Kidney epithelial cell (primary cell): Measurements from ENCODE around the gene PLPP6. TPM values are rescaled to one million over a fixed set of nuclear protein-coding genes. Genes with fewer than 3 reads are reported as not detected.

Source experiments
- DNase-seq: peaks from one replicate; pipeline ENCODE4 v3.0.0-alpha.2; 2010; ENCODE audit warnings: low read depth
- H3K27me3 ChIP-seq: 2 replicates; pipeline ENCODE4 v1.6.0; 2011; ENCODE audit warnings: low read length; ENCODE audit not compliant: control insufficient read depth, insufficient read depth
- H3K36me3 ChIP-seq: 2 replicates; pipeline ENCODE4 v1.5.1; 2011; ENCODE audit warnings: low read length; ENCODE audit not compliant: control insufficient read depth, insufficient read depth
- H3K4me3 ChIP-seq: 2 replicates; pipeline ENCODE4 v1.5.1; 2011; ENCODE audit warnings: low read depth, mild to moderate bottlenecking, control low read depth, low read length
- total RNA-seq: library from RNA; depleted of rRNA; stranded (reverse); fragments of >200 nt; gene quantifications from 2 replicates; pipeline ENCODE4 v1.2.3, GENCODE V29; 2015
- TF ChIP-seq, protein P1 (sequence below): IDR thresholded peaks from 2 replicates; pipeline ENCODE4 v1.5.1; 2011; ENCODE audit warnings: mild to moderate bottlenecking, moderate library complexity, low read length, control low read depth, inconsistent platforms; ENCODE audit not compliant: insufficient read depth, poor library complexity, severe bottlenecking

Gene PLPP6
- total RNA-seq, 1 donor from 2014 or later: 10.0 TPM

DNA sequence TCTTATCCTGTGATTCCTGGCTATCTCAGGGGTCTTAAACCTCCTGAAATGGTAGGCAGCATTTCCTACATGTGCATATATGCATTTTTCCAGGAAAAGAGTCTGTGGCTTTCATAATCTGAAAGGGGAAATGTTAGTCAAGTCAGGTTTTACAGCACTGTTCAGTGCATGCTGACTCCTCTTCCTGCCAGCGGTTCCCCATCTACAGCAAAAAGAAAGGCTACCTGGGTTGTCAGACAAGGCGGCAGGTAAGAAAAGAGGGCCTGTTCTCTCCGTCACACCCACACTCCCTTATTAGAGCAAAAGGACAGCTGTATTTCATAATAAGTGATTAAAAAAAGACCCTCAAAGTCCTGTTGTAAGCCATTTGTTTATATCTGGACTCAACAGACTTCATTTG lies 8.5 kb downstream of the PLPP6 start:
- no peak for DNase-seq
- TF ChIP-seq, protein P1, sequence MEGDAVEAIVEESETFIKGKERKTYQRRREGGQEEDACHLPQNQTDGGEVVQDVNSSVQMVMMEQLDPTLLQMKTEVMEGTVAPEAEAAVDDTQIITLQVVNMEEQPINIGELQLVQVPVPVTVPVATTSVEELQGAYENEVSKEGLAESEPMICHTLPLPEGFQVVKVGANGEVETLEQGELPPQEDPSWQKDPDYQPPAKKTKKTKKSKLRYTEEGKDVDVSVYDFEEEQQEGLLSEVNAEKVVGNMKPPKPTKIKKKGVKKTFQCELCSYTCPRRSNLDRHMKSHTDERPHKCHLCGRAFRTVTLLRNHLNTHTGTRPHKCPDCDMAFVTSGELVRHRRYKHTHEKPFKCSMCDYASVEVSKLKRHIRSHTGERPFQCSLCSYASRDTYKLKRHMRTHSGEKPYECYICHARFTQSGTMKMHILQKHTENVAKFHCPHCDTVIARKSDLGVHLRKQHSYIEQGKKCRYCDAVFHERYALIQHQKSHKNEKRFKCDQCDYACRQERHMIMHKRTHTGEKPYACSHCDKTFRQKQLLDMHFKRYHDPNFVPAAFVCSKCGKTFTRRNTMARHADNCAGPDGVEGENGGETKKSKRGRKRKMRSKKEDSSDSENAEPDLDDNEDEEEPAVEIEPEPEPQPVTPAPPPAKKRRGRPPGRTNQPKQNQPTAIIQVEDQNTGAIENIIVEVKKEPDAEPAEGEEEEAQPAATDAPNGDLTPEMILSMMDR: no peak
- Histone ChIP-seq H3K36me3 (no peaks in the 10 kb centered on the region), H3K27me3 (no peaks in the 10 kb centered on the region), H3K4me3 (no peak overlapping the region)

DNA sequence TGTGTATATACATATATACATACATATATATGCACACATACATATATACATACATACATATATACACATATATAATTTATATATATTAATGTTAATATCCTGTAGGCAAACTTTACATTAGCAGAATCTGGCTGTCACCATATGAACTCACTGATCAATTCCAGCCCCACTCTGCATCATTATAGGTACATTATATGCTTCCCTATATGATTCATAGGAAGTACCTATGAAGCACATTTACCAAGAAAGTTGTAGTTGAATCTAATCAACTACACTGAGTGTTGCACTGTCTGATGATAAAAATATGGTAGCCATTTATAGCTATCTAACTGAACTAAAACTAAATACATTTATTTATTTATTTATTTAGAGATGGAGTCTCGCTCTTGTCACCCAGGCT lies 9.6 kb downstream of the PLPP6 start:
- DNase-seq: no peak
- Histone ChIP-seq H3K36me3 (no peaks in the 10 kb centered on the region), H3K4me3 (no peak overlapping the region), H3K27me3 (no peaks in the 10 kb centered on the region)
- TF ChIP-seq, protein P1: no peak

DNA sequence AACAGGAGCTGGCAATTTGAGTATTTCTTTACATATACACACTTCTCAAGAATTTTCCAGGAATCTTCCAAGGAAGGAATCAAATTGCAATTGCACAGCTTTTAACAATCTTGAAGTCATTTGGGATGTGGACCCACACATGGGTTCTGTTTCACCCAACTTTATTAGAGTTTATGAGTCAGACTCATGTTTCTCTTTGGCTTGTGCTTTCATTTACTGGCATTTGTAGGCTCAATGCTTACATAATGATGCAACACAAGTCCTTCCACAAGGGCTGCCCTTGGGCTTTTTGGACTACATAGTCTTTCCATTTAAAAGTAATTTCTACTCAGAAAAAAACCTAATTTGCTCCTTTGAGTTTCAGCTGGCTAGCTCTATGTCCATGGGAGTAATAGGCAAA lies 12.7 kb downstream of the PLPP6 start:
- Histone ChIP-seq H3K4me3 (no peak overlapping the region), H3K36me3 (no peaks in the 10 kb centered on the region), H3K27me3 (no peaks in the 10 kb centered on the region)
- TF ChIP-seq, protein P1: no peak
- no peak for DNase-seq

DNA sequence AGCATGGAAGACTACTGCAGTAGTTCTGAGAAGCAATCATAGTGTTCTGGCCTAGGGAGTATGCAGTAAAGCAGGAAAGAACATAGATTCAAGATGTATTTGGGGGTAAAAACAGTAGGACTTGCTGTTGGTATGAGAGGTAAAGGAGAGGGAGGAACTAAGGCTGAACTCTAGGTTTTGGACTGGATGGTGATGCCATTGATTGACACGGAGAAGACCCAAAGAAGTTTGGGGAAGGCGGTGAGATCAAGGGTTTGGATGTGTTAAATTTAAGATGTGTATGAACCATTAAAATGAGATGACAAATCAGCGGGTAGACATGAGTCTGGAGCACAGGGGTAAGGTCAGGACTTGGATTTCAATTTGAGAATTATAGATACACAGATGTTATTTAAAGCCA lies 15.3 kb downstream of the PLPP6 start:
- TF ChIP-seq, protein P1: no peak
- no peak for DNase-seq
- Histone ChIP-seq H3K4me3 (no peak overlapping the region), H3K27me3 (no peaks in the 10 kb centered on the region), H3K36me3 (no peaks in the 10 kb centered on the region)

DNA sequence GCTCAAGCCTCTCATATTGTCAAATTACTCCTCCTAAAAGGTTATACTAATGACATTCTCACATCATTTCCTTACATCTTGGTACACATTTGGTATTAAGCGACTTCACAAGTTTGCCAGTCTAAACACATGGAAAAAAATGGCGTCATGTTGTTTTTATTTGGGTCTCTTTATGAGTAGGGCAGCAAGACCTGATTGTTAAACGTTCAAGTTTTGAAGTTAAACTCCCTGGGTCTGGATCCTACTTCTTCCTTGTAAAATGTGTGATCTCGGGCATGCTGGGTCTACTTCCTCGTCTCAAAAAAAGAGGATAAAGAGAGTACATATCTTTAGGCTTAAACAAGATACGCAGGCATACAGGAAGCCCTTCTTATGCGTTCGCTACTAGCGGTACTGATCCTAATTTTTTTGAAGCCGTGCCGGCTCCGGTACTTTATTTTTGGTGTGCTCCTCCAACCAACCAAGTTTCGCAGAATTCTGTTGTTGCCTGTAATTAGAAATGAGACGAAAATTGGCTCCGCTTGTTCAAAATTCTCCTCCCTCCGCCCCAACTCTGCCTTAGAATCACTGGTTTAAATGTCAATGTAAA lies 16.7 kb downstream of the PLPP6 start:
- Histone ChIP-seq H3K27me3 (no peaks in the 10 kb centered on the region), H3K4me3 (peak overlapping the region; percentile 54), H3K36me3 (no peaks in the 10 kb centered on the region)
- DNase-seq: no peak
- TF ChIP-seq, protein P1: no peak
